Measurements from ENCODE around the gene TMEM219. TPM values are rescaled to one million over a fixed set of nuclear protein-coding genes. Genes with fewer than 3 reads are reported as not detected.
"Not testable (repeated sequence)": the region's sequence is repeated elsewhere in the genome, so short reads cannot be mapped to it uniquely, and the experiment has no call there.

TMEM219 gene
- total and polyA plus RNA-seq, 10 of the 15 experiments (the other 5 are each of a cell fraction or from before 2014, with no cell fraction given): 33.6 to 74.6 (median 56.5) TPM

DNA sequence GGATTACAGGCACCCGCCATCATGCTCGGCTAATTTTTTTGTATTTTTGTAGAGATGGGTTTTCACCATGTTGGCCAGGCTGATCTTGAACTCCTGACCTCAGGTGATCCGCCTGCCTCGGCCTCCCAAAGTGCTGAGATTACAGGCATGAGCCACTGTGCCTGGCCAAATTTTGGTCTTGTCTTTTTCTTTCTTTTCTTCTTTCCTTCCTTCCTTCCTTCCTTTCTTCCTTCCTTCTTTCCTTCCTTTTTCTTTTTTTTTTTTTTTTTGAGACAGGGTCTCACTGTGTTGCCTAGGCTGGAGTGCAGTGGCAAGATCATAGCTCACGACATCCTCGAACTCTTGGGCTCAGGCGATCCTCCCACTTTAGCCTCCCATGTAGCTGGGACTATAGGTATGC lies 53.6 kb downstream of the TMEM219 start:
- intact Hi-C loops (cut with micrococcal nuclease; ENCODE audit: unreplicated experiment); H3K27ac ChIP-seq (ENCODE audit: control insufficient read depth, insufficient read depth); DNase-seq (ENCODE audit: low read depth, low spot score); H3K36me3 ChIP-seq (ENCODE audit: control insufficient read depth in 2 of 2, insufficient read depth in 2 of 2, low read length in 1 of 2); H3K4me2 ChIP-seq (ENCODE audit: control insufficient read depth, insufficient read depth); FAIRE-seq; ATAC-seq; H3K4me1 ChIP-seq (ENCODE audit: control insufficient read depth, insufficient read depth, low read length); BruUV-seq (replicated peaks); H3K27me3 ChIP-seq (replicated peaks in 1 of 2; ENCODE audit: control insufficient read depth in 2 of 2, insufficient read depth in 2 of 2, low read length in 1 of 2); H3K9ac ChIP-seq (ENCODE audit: control insufficient read depth, insufficient read depth, low read length); H3K9me3 ChIP-seq (replicated peaks; ENCODE audit: control insufficient read depth, insufficient read depth, low read length); H2AFZ ChIP-seq (ENCODE audit: control insufficient read depth, low read depth, low read length); H4K20me1 ChIP-seq (ENCODE audit: control insufficient read depth, insufficient read depth); H3K4me3 ChIP-seq; H3K79me2 ChIP-seq (ENCODE audit: control insufficient read depth, insufficient read depth, low read length): not testable (repeated sequence)
- ChIA-PET SMC1A (ENCODE audit: uncharacterized antibody, unreplicated experiment) (interaction anchor here (0.8 kb wide), 1 partner anchor 48 kb away, joined by 3 read pairs; no protein-coding TSS in a partner anchor), POLR2A (interaction anchor here (0.8 kb wide), 1 partner anchor 246 kb away, joined by 4 read pairs; no protein-coding TSS in a partner anchor), RAD21 (ENCODE audit: unreplicated experiment) (interaction anchor here (1.1 kb wide), 1 partner anchor 16 kb away, joined by 3 read pairs; no protein-coding TSS in a partner anchor), CTCF (interaction anchor here (0.8 kb wide), 1 partner anchor 194 kb away, joined by 4 read pairs; no protein-coding TSS in a partner anchor)
- in situ Hi-C loops (cut with MboI): loop anchor here (25.0 kb wide), 1 partner anchor 903 kb away; no protein-coding TSS in a partner anchor
- WGBS (ENCODE audit: insufficient coverage, insufficient replicate concordance, low lambda C conversion rate, missing lambda C conversion rate): 68% methylated on average over 7 of the region's 7 CpGs

- Histone ChIP-seq H3K4me3 (no peak overlapping the region), H3K79me2 (ENCODE audit: control insufficient read depth, insufficient read depth, low read length) (no peaks in the 10 kb centered on the region), H2AFZ (ENCODE audit: control insufficient read depth, low read depth, low read length) (no peak overlapping the region), H3K4me2 (ENCODE audit: control insufficient read depth, insufficient read depth) (no peak overlapping the region), H3K4me1 (ENCODE audit: control insufficient read depth, insufficient read depth, low read length) (0 out of 2 replicates have a peak, but pooled peaks cover 2% of the 10 kb centered on the region), H3K9ac (ENCODE audit: control insufficient read depth, insufficient read depth, low read length) (no peak overlapping the region), H3K27ac (ENCODE audit: control insufficient read depth, insufficient read depth) (no peak overlapping the region), H3K27me3 (replicated peaks in 1 of 2; ENCODE audit: control insufficient read depth in 2 of 2, insufficient read depth in 2 of 2, low read length in 1 of 2) (peaks cover 3 to 5% of the 10 kb centered on the region in 2 experiments; a peak in 3 of 4 replicates), H4K20me1 (ENCODE audit: control insufficient read depth, insufficient read depth) (no peaks in the 10 kb centered on the region), H3K36me3 (ENCODE audit: control insufficient read depth in 2 of 2, insufficient read depth in 2 of 2, low read length in 1 of 2) (no peaks in the 10 kb centered on the region), H3K9me3 (replicated peaks; ENCODE audit: control insufficient read depth, insufficient read depth, low read length) (no peaks in the 10 kb centered on the region)
- CTCF ChIA-PET: interaction anchor here (0.8 to 1.2 kb wide), 2 partner anchors 15 to 168 kb away, joined by 3 to 4 read pairs; no protein-coding TSS in a partner anchor
- no peak for DNase-seq (ENCODE audit: low read depth, low spot score)
- ATAC-seq: no peak
- no peak for FAIRE-seq
- POLR2A ChIA-PET: no interaction called here
- in situ Hi-C loops (cut with MboI): loop anchor here (25.0 kb wide), 1 partner anchor 904 kb away; no protein-coding TSS in a partner anchor
- 33% methylated on average over 8 of the region's 8 CpGs for WGBS (ENCODE audit: insufficient coverage, insufficient replicate concordance, low lambda C conversion rate, missing lambda C conversion rate)
- RAD21 ChIA-PET (ENCODE audit: unreplicated experiment): no interaction called here
- TF ChIP-seq SP1 (IDR thresholded peaks at IDR 0.05; ENCODE audit: low read depth, low read length) (no peak), BHLHE40 (IDR thresholded peaks at IDR 0.05; ENCODE audit: borderline replicate concordance in 1 of 2, low read depth in 2 of 2, low read length in 1 of 2) (no peak), NR2C1 (IDR thresholded peaks at IDR 0.05) (no peak)
- TF ChIP-seq, protein P1, sequence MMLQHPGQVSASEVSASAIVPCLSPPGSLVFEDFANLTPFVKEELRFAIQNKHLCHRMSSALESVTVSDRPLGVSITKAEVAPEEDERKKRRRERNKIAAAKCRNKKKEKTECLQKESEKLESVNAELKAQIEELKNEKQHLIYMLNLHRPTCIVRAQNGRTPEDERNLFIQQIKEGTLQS (IDR thresholded peaks at IDR 0.05; ENCODE audit: borderline replicate concordance, extremely low read depth, low read depth, low read length): no peak
- BruUV-seq (replicated peaks): no TSS peak
- SMC1A ChIA-PET (ENCODE audit: uncharacterized antibody, unreplicated experiment): no interaction called here
- intact Hi-C loops (cut with micrococcal nuclease; ENCODE audit: unreplicated experiment): no loop called here
These were observed 54.8 kb downstream of the TMEM219 start for GRCh38 chr16:30016555-30017276.

Data from GM12878 (cell line).